ENCODE measurements around the gene LDLRAD4. TPM values are rescaled to one million over a fixed set of nuclear protein-coding genes. Genes with fewer than 3 reads are reported as not detected.

The LDLRAD4 gene
- total RNA-seq, 4 donors from 2014 or later = 14.0 to 36.9 (median 29.3) TPM

GRCh38 chr18:13289481-13290205 is 71.1 kb downstream of the LDLRAD4 start:
- no peak for TF ChIP-seq POLR2A (IDR thresholded peaks at IDR 0.05)
- no peak for TF ChIP-seq EP300 (IDR thresholded peaks at IDR 0.05)
- TF ChIP-seq CTCF (IDR thresholded peaks at IDR 0.05) = no peak
- Histone ChIP-seq H3K27ac (no peak overlapping the region), H3K4me1 (no peaks in the 10 kb centered on the region), H3K9me3 (no peaks in the 10 kb centered on the region), H3K27me3 (no peaks in the 10 kb centered on the region), H3K36me3 (no peaks in the 10 kb centered on the region), H3K4me3 (no peak overlapping the region)
- no peak for DNase-seq (ENCODE audit: low spot score in 2 of 2)
- WGBS, 2 donors = 64 to 72% methylated on average over 7 to 8 of the region's 8 CpGs

- no peaks in the 10 kb centered on the region for H3K9me3 ChIP-seq
- H3K36me3 ChIP-seq = no peaks in the 10 kb centered on the region
- WGBS, 2 donors = 89 to 93% methylated on average over 7 of the region's 7 CpGs
- no peaks in the 10 kb centered on the region for H3K27me3 ChIP-seq
- no peaks in the 10 kb centered on the region for H3K4me1 ChIP-seq
- TF ChIP-seq POLR2A (IDR thresholded peaks at IDR 0.05) (no peak), EP300 (IDR thresholded peaks at IDR 0.05) (no peak)
- no peak for DNase-seq (ENCODE audit: low spot score in 2 of 2)
- no peak overlapping the region for H3K4me3 ChIP-seq
- no peak overlapping the region for H3K27ac ChIP-seq
Measured at GRCh38 chr18:13290856-13291271, 72.3 kb downstream of the LDLRAD4 start.

- Histone ChIP-seq H3K27ac (no peak overlapping the region), H3K27me3 (no peaks in the 10 kb centered on the region), H3K4me1 (no peaks in the 10 kb centered on the region), H3K9me3 (no peaks in the 10 kb centered on the region), H3K4me3 (no peak overlapping the region), H3K36me3 (no peaks in the 10 kb centered on the region)
- no peak for DNase-seq (ENCODE audit: low spot score in 2 of 2)
- TF ChIP-seq POLR2A (IDR thresholded peaks at IDR 0.05) (no peak), CTCF (IDR thresholded peaks at IDR 0.05) (no peak), EP300 (IDR thresholded peaks at IDR 0.05) (no peak)
- 88 to 91% methylated on average over 8 of the region's 8 CpGs for WGBS, 2 donors
Measured at GRCh38 chr18:13291299-13291698, 72.7 kb downstream of the LDLRAD4 start.

GRCh38 chr18:13291745-13292447 is 73.3 kb downstream of the LDLRAD4 start:
- WGBS, 2 donors = 76 to 81% methylated on average over 7 of the region's 7 CpGs
- TF ChIP-seq CTCF (IDR thresholded peaks at IDR 0.05) (no peak), POLR2A (IDR thresholded peaks at IDR 0.05) (no peak), EP300 (IDR thresholded peaks at IDR 0.05) (no peak)
- H3K4me1 ChIP-seq = no peaks in the 10 kb centered on the region
- H3K27ac ChIP-seq = no peak overlapping the region
- no peaks in the 10 kb centered on the region for H3K27me3 ChIP-seq
- no peaks in the 10 kb centered on the region for H3K36me3 ChIP-seq
- no peak overlapping the region for H3K4me3 ChIP-seq
- H3K9me3 ChIP-seq = no peaks in the 10 kb centered on the region
- DNase-seq (ENCODE audit: low spot score in 2 of 2) = no peak

GRCh38 chr18:13292736-13293135 is 74.2 kb downstream of the LDLRAD4 start:
- TF ChIP-seq EP300 (IDR thresholded peaks at IDR 0.05) = no peak
- TF ChIP-seq POLR2A (IDR thresholded peaks at IDR 0.05) = no peak
- TF ChIP-seq CTCF (IDR thresholded peaks at IDR 0.05) = no peak
- Histone ChIP-seq H3K27ac (no peak overlapping the region), H3K27me3 (no peaks in the 10 kb centered on the region), H3K4me3 (no peak overlapping the region), H3K4me1 (no peaks in the 10 kb centered on the region), H3K9me3 (no peaks in the 10 kb centered on the region), H3K36me3 (no peaks in the 10 kb centered on the region)
- no peak for DNase-seq (ENCODE audit: low spot score in 2 of 2)
- WGBS, 2 donors = 57 to 60% methylated on average over 12 of the region's 12 CpGs

All from tibial nerve (tissue), 4 donors.